Epidermal melanocyte (primary cell): ENCODE data around the gene GNGT2.

Source experiments
- DNase-seq: peaks from one replicate; pipeline ENCODE4 v3.0.0; 2011; ENCODE audit warnings: low spot score; ENCODE audit not compliant: insufficient read length

Gene GNGT2

GRCh38 chr17:49210158-49211029 is at the start of gene GNGT2, which contains the start of gene ABI3:
Gene GNGT2, minus strand, starts transcription at chr17:49210574. Its CDS starts 3,152 bp downstream, at chr17:49207422.
Gene ABI3, plus strand, starts transcription at chr17:49210707. Its CDS starts 18 bp downstream, at chr17:49210725.
- DNase-seq, result peak; percentile 10

GRCh38 chr17:49259663-49260010 is 49.3 kb upstream of the GNGT2 start:
- no peak for DNase-seq

- DNase-seq, result no peak
Measured at GRCh38 chr17:49258394-49258793, 48.0 kb upstream of the GNGT2 start.

GRCh38 chr17:49255125-49255524 is 44.8 kb upstream of the GNGT2 start:
- DNase-seq, result no peak

- no peak for DNase-seq
Measured at GRCh38 chr17:49254066-49254465, 43.7 kb upstream of the GNGT2 start.

GRCh38 chr17:49252148-49252695 is 41.8 kb upstream of the GNGT2 start:
- DNase-seq, result no peak

- no peak for DNase-seq
Measured at GRCh38 chr17:49249890-49250522, 39.6 kb upstream of the GNGT2 start.

GRCh38 chr17:49249292-49249794 is 39.0 kb upstream of the GNGT2 start:
- DNase-seq, result no peak

GRCh38 chr17:49247944-49248343 is 37.6 kb upstream of the GNGT2 start:
- DNase-seq, result no peak

- no peak for DNase-seq
Measured at GRCh38 chr17:49244839-49245238, 34.5 kb upstream of the GNGT2 start.

- no peak for DNase-seq
Measured at GRCh38 chr17:49242813-49243212, 32.4 kb upstream of the GNGT2 start.

GRCh38 chr17:49241692-49242397 is 31.5 kb upstream of the GNGT2 start:
- DNase-seq, result no peak

- DNase-seq, result no peak
Measured at GRCh38 chr17:49241040-49241439, 30.7 kb upstream of the GNGT2 start.

GRCh38 chr17:49240619-49241018 is 30.2 kb upstream of the GNGT2 start:
- no peak for DNase-seq

GRCh38 chr17:49239963-49240362 is 29.6 kb upstream of the GNGT2 start:
- DNase-seq, result no peak

GRCh38 chr17:49235896-49236295 is 25.5 kb upstream of the GNGT2 start:
- no peak for DNase-seq

- no peak for DNase-seq
Measured at GRCh38 chr17:49234509-49235080, 24.2 kb upstream of the GNGT2 start.

- DNase-seq, result no peak
Measured at GRCh38 chr17:49231563-49231894, 21.2 kb upstream of the GNGT2 start.

GRCh38 chr17:49230636-49231562 is 20.5 kb upstream of the GNGT2 start, which contains the start of gene PHOSPHO1:
Gene PHOSPHO1, minus strand, starts transcription at chr17:49230787. Its CDS starts 4,096 bp downstream, at chr17:49226691.
- peak; percentile 88 for DNase-seq
